GM12874 (cell line): Measurements from ENCODE around the gene NTRK3.

Source experiments
- TF ChIP-seq, protein P1 (sequence below): IDR thresholded peaks from 2 replicates; pipeline ENCODE4 v1.5.1; 2011; ENCODE audit warnings: low read depth, mild to moderate bottlenecking, control low read depth, low read length, moderate library complexity; ENCODE audit not compliant: insufficient read depth

The NTRK3 gene

DNA sequence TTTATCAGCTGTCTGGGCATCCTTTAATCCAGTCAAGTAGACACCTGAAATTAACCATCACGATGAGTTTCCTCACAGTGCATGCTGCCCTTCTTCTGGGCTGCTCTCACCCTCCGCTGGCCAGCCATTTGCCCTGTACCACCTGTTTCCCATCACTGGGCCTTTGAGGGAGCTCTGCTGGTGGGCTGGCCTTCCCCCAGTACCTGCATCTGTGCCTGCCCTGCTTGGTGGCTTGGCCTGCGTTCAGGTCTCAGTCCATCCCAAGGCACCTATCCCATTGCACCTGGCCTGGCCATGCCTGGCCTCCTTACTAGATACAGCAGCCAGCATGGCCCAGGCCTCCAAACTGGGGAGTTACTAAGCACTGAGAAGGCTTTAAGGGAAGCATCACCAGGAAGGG lies 413.2 kb downstream of the NTRK3 start:
- TF ChIP-seq, protein P1, sequence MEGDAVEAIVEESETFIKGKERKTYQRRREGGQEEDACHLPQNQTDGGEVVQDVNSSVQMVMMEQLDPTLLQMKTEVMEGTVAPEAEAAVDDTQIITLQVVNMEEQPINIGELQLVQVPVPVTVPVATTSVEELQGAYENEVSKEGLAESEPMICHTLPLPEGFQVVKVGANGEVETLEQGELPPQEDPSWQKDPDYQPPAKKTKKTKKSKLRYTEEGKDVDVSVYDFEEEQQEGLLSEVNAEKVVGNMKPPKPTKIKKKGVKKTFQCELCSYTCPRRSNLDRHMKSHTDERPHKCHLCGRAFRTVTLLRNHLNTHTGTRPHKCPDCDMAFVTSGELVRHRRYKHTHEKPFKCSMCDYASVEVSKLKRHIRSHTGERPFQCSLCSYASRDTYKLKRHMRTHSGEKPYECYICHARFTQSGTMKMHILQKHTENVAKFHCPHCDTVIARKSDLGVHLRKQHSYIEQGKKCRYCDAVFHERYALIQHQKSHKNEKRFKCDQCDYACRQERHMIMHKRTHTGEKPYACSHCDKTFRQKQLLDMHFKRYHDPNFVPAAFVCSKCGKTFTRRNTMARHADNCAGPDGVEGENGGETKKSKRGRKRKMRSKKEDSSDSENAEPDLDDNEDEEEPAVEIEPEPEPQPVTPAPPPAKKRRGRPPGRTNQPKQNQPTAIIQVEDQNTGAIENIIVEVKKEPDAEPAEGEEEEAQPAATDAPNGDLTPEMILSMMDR = no peak

DNA sequence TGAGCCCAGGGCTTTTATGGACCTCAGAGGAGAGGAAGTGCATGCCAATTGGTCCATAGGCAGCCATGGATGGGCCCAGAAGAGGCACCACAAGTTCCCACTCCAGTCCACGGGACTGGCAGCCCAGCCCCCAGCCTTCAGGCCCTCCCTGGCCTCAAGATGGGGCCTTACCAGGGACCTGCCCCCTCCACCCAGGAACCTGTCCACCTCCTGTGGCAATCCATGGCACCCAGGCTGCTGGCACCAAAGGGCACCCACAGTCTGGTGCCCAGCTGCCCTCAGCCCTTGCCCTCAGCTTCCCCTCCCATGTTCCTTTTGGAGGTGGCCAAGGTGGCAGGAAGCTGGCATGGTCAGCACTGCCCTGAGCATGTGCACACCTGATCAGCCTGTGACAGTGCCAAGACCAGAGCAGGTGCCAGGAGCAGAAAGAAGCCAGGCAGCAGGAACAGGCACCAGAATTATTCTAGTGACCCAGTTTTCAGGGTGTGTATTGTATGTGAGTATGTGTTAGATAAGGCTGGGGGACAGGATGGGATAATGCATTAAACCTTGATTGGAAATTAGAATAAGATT lies 415.0 kb downstream of the NTRK3 start:
- TF ChIP-seq, protein P1 = no peak

DNA sequence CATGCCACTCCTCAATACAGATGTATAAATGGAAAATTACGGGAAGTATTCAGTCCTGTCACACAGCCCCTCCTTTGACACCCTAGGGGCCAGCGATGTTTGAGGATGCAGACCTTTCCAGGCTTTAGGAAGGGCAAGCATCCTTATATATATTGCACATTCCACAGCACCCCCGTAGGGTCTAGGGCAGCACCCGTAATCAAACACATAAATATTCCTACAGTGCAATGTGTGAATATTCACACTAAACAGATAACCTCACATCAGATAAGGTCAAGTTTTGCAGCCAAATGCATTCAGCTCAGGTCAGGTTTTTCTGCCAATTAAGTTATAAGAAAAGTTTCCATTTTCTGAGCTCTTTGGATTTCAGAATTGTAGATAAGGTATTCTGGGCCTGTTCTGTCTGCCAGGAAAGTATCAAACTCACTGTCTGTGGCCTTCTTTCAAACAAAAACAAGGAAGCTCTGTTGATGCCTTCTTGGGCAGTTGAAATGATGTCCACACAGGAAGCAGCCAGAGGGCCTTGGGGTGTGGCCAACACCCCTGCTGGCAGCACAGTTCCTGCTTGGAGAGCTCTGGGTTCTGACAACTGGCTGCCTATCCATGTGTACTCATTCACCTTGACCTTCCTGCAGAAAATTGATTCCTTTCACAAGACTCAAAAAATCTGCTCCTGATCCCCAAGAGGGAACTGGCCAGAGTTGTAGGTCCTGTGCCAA lies 427.0 kb downstream of the NTRK3 start:
- TF ChIP-seq, protein P1 = no peak

DNA sequence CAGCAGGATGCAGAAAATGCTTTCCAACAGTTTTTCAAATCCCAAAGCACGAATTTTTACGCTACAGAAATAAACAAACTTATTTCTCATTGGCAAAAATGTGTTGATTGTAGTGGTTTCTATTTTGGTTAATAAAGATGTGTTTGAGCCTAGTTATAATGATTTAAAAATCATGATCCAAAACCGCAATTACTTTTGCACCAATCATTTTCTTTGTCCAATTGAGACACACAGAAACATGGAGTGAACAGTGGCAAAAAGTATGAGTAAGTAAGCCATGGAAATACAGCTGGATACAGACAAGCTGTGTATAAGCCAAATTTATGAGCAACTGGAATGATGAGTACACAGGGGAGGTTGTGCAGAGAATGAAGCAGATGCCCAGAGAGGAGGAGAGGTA lies 427.9 kb downstream of the NTRK3 start:
- TF ChIP-seq, protein P1 = no peak

DNA sequence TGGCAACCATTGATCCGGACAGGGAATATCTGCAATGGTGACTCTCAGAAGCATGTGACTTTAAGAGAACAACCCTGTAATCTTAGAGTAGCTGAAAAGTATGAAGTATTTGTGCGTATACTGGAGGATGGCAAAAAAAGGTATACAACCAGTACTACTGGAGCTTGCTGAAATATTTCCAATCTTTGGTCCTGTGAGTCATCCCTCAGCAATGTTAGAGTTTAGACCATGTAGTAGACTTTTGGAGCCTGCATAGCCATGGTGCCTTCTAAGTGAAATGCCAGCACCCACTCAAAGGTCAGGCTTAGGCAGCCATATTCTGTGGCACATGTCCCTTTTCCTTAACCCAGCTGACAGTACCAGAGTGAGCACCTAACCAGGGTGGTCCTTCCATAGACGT lies 429.4 kb downstream of the NTRK3 start:
- TF ChIP-seq, protein P1 = no peak

DNA sequence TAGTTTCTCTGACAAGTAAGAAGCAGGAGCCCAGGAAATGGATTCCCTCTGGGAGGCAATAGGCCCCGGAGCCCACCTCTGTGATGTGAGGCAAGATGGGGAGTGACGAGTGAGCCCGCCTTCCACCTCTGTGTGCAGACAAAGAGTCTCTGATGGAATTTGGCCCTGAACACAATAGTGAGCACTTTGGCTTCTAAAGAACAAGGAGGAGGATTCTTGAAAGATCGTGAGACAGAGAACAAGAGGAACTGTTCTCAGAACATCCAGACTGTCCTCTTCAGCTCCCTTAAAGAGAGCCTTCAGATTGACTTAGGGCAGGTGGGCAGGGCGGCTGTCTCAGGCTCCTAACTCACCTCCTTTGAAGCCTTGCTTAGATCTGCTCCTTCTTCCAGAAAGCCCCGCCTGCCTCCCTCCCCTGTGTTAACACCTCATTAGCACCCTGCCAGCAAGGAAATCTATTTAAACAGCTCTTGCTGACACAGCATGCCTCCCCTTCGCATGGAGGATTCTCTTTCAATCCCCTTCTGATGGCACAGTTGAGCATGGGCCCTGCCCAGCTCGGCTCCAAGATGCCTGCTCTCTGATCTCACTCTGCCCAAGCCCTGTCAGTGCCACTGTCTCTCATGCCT lies 430.3 kb downstream of the NTRK3 start:
- TF ChIP-seq, protein P1 = no peak

DNA sequence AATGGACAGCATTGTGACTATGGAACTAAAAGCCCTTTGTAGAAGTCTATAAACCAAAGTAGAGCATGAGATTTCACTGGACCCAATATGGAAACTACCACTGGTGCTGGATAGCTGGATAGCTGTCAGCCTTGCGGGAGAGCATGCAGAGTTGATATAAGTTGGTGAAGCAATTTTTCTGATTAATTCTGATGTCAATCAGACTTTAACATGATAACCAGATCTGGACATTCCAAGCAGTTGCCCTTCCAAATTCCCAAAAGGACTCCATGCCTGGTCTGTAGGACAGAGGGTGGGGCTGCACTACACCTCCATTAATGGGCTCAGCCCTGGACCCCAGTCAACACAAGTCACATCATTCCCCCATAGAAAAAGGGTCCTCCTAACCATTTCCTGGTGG lies 437.8 kb downstream of the NTRK3 start:
- TF ChIP-seq, protein P1 = no peak
